Mesodermal cell (in vitro differentiated cells): ENCODE data around the gene TRAF5.

Experiments
- H3K27ac ChIP-seq: 2 replicates; pipeline ENCODE4 v1.7.0; 2013; ENCODE audit warnings: mild to moderate bottlenecking, low read depth, low read length, moderate library complexity; ENCODE audit not compliant: severe bottlenecking
- H3K36me3 ChIP-seq: 2 replicates; pipeline ENCODE4 v1.7.1; 2013; ENCODE audit warnings: mild to moderate bottlenecking, low read length, moderate library complexity; ENCODE audit not compliant: control insufficient read depth, insufficient read depth
- H3K4me1 ChIP-seq: one replicate; pipeline ENCODE4 v1.7.1; 2013; ENCODE audit warnings: mild to moderate bottlenecking, low read length; ENCODE audit not compliant: insufficient read depth, control insufficient read depth, poor library complexity, severe bottlenecking
- H3K4me3 ChIP-seq: 2 replicates; pipeline ENCODE4 v1.7.0; 2013; ENCODE audit warnings: low read length, control low read depth, mild to moderate bottlenecking; ENCODE audit not compliant: insufficient read depth, poor library complexity, severe bottlenecking; ENCODE audit errors: extremely low read depth
- H3K9me3 ChIP-seq: 2 replicates; pipeline ENCODE4 v1.7.1; 2013; ENCODE audit warnings: mild to moderate bottlenecking, low read length, moderate library complexity; ENCODE audit not compliant: control insufficient read depth
- WGBS, 2 experiments: methylation state at CpG; one replicate each; pipeline ENCODE4 v1.1.5; 2013; ENCODE audit warnings: missing lambda C conversion rate in 2 of 2; ENCODE audit not compliant: insufficient coverage in 2 of 2; 5-methylcytosine and 5-hydroxymethylcytosine counted together

The TRAF5 gene

DNA sequence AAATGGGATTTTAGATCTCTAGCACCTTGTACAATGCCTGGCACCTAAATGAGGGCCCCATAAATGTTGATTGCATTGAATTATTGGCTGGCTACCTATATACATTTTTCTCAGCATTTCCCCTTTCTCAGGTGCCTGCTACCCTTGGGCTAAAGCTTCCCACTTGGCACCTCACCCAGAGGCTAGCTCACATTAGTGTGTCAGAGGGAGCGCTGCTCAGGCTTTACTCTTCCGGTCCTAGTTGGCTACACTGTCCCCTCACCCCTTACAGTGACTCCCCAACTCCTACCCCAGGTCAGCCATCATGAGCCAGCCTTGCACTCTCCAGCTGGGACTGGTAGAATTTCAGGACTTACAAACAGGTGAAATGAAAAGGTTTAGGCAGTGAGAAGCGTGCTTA is 9.5 kb downstream of the TRAF5 start:
- Histone ChIP-seq H3K9me3 (no peaks in the 10 kb centered on the region), H3K4me3 (no peak overlapping the region), H3K36me3 (no peaks in the 10 kb centered on the region), H3K27ac (no peak overlapping the region), H3K4me1 (peaks cover 9% of the 10 kb centered on the region)
- 90% methylated on average over 2 of the region's 3 CpGs for WGBS, 2 experiments

DNA sequence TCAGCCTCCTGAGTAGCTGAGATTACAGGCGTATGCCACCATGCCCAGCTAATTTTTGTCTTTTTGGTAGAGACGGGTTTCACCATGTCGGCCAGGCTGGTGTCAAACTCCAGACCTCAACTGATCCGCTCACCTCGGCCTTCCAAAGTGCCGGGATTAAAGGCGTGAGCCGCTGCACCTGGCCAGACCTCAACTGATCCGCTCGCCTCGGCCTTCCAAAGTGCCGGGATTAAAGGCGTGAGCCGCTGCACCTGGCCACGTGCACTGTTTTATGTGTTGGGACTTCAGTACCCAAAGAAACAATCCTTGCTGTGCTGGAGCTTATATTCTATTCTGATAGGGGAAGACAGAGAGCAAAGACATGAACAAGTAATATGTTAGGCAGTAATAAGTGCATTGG is 10.1 kb downstream of the TRAF5 start:
- H3K27ac ChIP-seq, result no peak overlapping the region
- peaks cover 9% of the 10 kb centered on the region for H3K4me1 ChIP-seq
- WGBS, 2 experiments, result 94 to 96% methylated on average over 12 to 15 of the region's 15 CpGs
- no peak overlapping the region for H3K4me3 ChIP-seq
- H3K9me3 ChIP-seq, result no peaks in the 10 kb centered on the region
- no peaks in the 10 kb centered on the region for H3K36me3 ChIP-seq

DNA sequence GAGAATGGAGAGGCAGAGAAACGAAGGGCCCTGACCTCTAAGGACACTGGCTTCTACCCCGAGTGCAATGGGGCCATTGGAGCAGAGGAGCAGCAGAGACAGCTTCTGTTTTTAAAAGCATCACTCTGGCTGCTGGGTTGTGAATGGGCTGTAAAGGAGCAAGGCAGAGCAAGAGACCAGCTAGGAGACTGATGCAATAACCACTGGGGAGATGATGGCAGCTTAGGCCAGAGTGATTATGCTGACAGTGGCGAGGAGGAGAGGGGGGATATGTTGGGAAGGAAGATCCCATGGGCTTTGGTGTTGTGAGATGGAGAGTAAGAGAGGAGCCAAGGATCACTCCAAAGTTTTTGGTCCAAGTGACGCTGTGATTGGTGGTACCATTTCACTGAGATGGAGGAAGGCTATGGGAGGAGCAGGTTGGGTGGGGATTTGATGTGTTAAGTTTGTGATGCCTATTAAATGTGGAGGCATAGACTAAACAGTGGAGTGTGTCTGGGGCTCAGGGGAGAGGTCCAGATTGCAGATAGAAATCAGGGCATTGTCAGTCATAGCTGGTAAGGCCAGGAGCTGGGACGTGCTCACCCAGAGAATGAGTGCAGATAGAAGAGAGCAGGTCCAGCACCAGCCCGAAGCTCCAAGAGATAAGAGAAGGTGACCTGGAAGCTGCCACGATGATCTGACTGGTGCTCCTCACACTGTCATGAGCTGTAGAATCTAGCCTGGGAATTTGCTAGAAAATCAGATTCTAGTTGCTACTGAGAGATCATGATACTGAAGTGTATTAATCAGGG is 11.0 kb downstream of the TRAF5 start:
- 84 to 87% methylated on average over 7 of the region's 7 CpGs for WGBS, 2 experiments
- Histone ChIP-seq H3K9me3 (no peaks in the 10 kb centered on the region), H3K4me1 (peaks cover 9% of the 10 kb centered on the region), H3K27ac (no peak overlapping the region), H3K36me3 (no peaks in the 10 kb centered on the region), H3K4me3 (no peak overlapping the region)

DNA sequence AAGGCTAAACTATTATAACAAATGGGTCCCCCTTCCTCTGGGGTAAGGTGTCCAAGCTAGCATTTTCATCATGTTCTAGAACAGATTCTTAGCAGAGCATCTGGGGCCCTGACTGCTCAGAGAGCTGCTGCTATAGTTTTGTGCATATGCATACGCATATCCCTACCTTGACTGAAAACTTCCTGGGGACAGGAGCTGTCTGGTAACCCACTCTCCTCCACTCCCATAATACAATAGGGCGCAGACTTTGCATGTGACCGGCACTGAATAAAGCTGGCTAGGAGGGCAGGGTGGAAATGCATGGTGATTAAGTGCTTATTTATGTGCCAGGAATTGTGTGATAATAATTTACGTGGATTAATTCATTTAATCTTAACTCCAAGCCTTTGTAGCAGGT is 11.6 kb downstream of the TRAF5 start:
- Histone ChIP-seq H3K4me3 (no peak overlapping the region), H3K9me3 (no peaks in the 10 kb centered on the region), H3K27ac (no peak overlapping the region), H3K36me3 (no peaks in the 10 kb centered on the region), H3K4me1 (peaks cover 11% of the 10 kb centered on the region)
- WGBS, 2 experiments, result 94% methylated on average over 2 of the region's 4 CpGs; no CpG with 5 or more reads in 1 of the 2 experiments

DNA sequence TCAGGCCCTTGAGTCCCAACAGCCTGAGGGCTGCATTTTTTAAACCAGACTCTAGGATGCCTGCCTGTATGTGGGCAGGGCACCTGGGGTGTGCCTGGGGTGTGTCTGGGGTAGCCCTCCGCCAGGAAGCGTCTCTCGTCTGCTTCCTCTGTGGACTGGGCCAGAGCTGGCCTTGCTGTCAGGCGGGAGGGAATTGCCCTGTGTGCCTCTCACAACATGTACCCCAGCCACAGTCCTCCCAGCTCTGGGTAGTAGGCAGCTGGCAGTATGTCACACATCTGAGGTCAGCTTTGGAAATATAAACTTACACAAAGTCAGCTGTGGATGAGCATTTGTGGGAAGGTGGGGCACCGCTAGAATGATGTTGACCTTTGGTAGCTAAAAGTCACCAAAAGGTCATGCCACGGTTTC is 13.0 kb downstream of the TRAF5 start:
- WGBS, 2 experiments, result 91 to 93% methylated on average over 4 to 6 of the region's 6 CpGs
- Histone ChIP-seq H3K4me1 (peaks cover 12% of the 10 kb centered on the region), H3K4me3 (no peak overlapping the region), H3K36me3 (no peaks in the 10 kb centered on the region), H3K9me3 (no peaks in the 10 kb centered on the region), H3K27ac (no peak overlapping the region)

DNA sequence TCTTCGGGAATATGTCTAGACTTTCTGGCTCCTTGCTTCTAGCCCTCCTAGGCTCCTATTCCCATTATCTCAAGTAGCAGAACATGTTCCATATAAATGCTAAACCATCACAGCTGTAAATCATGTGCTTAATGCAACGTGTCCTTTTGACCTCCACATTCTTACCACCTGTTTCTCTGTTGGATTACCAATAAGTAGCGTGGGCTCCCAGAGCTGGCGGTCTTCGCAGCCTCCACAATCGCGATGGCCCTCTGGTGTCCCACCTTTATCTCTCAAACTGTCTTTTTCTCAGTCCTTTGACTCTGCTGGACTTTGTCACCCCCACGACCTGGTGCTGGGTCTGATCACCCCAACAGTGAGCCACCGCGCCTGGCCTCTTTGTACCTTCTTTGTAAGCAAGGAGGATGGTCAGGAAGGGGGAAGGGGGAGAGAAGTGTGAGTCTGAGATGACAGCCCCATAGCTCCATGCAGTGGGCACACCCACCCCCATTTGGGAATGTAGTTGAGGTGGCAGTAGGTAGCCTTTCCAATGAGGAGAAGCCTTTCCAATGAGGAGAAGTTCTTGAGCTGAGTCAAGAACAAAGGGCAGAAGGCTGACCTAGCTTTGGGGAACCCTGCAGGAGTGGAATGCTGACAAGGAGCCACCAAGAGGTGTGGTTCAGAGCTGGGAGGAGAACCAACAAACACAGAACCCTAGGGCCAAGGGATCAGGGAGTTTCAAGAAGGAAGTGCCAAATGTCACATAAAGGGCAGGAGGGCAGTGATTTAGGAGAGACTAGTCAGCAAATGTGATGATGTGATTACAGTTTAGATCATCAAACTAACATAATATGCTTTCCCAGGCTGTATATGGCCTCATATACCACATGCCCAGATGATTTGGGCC is 14.2 kb downstream of the TRAF5 start:
- H3K36me3 ChIP-seq, result no peaks in the 10 kb centered on the region
- H3K27ac ChIP-seq, result no peak overlapping the region
- H3K4me3 ChIP-seq, result no peak overlapping the region
- WGBS, 2 experiments, result 92 to 100% methylated on average over 6 to 9 of the region's 10 CpGs
- H3K4me1 ChIP-seq, result peaks cover 7% of the 10 kb centered on the region
- H3K9me3 ChIP-seq, result no peaks in the 10 kb centered on the region

DNA sequence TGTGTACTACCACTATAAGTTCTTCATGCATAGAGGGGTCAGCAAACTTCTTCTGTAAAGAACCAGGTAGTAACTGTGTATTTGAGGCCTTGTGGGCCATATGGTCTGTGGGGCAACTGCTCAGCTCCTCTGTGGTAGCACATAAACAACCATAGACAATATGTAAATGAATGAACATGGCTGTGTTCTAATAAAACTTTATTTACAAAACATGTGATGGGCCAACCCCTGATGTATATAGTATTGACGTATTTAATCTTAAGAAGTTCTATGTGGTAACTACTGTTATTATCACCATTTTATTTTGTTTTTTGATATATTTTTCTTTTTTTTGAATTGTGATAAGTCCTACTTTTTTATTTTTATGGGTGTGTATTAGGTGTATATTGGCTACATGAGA is 15.4 kb downstream of the TRAF5 start:
- Histone ChIP-seq H3K9me3 (no peaks in the 10 kb centered on the region), H3K27ac (no peak overlapping the region), H3K4me3 (no peak overlapping the region), H3K4me1 (peaks cover 7% of the 10 kb centered on the region), H3K36me3 (no peaks in the 10 kb centered on the region)
- no CpG with 5 or more reads among the region's 1 CpG for WGBS, 2 experiments

DNA sequence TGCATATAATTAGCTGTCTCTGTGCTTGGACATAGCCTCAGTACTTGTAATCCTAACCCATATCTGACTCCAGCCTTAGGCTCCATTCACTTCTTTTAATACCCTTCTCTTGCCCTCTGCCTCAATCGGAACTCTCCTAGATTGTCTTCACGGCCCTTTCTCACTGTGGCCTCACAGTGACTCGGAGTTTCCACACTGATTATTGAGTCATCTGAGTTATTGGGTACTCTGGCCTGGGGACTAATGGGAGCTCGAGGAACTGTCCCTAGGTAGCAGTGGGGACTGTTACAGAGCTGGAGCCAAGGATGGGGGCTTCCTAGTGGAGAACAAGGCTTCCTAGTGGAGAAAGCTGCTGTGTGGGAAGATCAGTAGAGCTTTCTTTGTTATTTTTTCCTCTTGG is 17.0 kb downstream of the TRAF5 start:
- no peak overlapping the region for H3K27ac ChIP-seq
- 64% methylated on average over 2 of the region's 4 CpGs; no CpG with 5 or more reads in 1 of the 2 experiments for WGBS, 2 experiments
- H3K9me3 ChIP-seq, result no peaks in the 10 kb centered on the region
- H3K4me1 ChIP-seq, result peaks cover 7% of the 10 kb centered on the region
- no peak overlapping the region for H3K4me3 ChIP-seq
- H3K36me3 ChIP-seq, result no peaks in the 10 kb centered on the region

DNA sequence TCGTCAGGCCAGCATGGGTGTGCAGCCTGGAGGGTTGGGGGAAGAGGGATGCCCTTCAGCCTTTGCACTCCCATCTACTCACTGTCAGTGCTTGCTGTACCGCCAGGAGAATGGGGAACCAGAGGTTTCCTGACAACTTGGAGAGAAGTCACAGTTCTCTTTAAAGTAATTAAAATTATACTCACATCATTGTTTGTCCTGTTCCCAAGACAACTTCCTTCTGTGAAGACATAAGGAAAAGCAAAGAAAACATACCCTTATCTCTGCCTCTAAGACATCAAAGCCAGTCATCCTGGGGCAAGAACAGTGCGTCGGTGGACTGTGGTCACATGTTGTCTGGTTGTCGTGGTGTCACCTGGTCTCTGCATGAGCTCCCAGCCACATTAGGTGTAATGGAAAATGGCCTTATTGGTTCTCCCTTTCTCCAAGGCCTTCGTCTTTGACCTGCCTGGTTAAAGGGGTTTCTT is 17.6 kb downstream of the TRAF5 start:
- Histone ChIP-seq H3K27ac (no peak overlapping the region), H3K36me3 (no peaks in the 10 kb centered on the region), H3K4me3 (no peak overlapping the region), H3K4me1 (peaks cover 7% of the 10 kb centered on the region), H3K9me3 (no peaks in the 10 kb centered on the region)
- WGBS, 2 experiments, result 87 to 96% methylated on average over 3 to 4 of the region's 6 CpGs

DNA sequence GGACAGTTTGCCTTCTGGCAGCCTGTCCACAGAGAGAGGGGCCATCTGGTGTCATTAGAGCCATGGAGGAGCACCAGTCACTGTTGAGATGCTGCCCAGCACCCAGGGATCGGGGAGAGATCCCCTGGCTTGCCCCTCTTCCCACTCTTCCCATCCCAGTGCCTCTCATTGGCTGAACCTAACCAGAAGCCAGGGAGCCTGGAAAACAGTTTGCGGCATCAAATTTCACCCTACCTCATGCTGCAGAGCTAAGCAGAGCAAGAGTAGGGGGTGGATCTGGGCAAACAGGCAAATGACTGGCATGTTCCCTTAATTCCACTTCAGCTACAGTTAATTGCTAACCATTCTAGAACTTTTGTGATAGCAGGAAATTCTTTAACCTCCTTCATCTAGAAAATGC is 19.1 kb downstream of the TRAF5 start:
- no peaks in the 10 kb centered on the region for H3K36me3 ChIP-seq
- H3K27ac ChIP-seq, result no peak overlapping the region
- no peaks in the 10 kb centered on the region for H3K9me3 ChIP-seq
- H3K4me1 ChIP-seq, result peaks cover 3% of the 10 kb centered on the region
- WGBS, 2 experiments, result 75% methylated on average over 2 of the region's 2 CpGs; no CpG with 5 or more reads in 1 of the 2 experiments
- H3K4me3 ChIP-seq, result no peak overlapping the region
